IMR-90 (cell line): ENCODE results near the gene SLAMF9. TPM values are rescaled to one million over a fixed set of nuclear protein-coding genes. Genes with fewer than 3 reads are reported as not detected.

Experiments used
- ATAC-seq: fragments of 200-7000 bp; cut with Tn5 transposase; 2 replicates; pipeline ENCODE4 v1.9.1; 2020; ENCODE audit warnings: low read depth, mild to moderate bottlenecking, moderate library complexity
- BruUV-seq: library from RNA; stranded (reverse); fragments of 400-500 nt; replicated peaks from 2 replicates; lab custom pipeline; 2021; lab: Mats Ljungman, UMichigan
- CTCF ChIA-PET: fragments of 300-600 bp; formaldehyde crosslinking; extraction: SDS; loops from one replicate; lab custom pipeline; 2021; ENCODE audit warnings: antibody characterized with exemption; lab: Yijun Ruan, JAX
- POLR2A ChIA-PET: fragments of 300-600 bp; sonication (Branson Sonifier 250); formaldehyde crosslinking; loops from one replicate; lab custom pipeline; 2022; ENCODE audit warnings: antibody characterized with exemption; ENCODE audit not compliant: unreplicated experiment; lab: Charles Lee
- DNase-seq: peaks from one replicate; pipeline ENCODE4 v3.0.0; 2013
- H2AFZ ChIP-seq: replicated peaks from 2 replicates; pipeline ENCODE3; 2013; ENCODE audit warnings: low read length, mild to moderate bottlenecking; ENCODE audit not compliant: poor library complexity
- H2AK5ac ChIP-seq: 2 replicates; pipeline ENCODE4 v1.6.1; 2013; ENCODE audit warnings: low read depth, low read length, inconsistent platforms
- H2AK9ac ChIP-seq: replicated peaks from 2 replicates; pipeline ENCODE3; 2013; ENCODE audit warnings: mild to moderate bottlenecking, low read depth, low read length, moderate library complexity; ENCODE audit not compliant: poor library complexity
- H2BK120ac ChIP-seq: 2 replicates; pipeline ENCODE4 v1.6.1; 2013; ENCODE audit warnings: low read depth, low read length, inconsistent platforms
- H2BK15ac ChIP-seq: 3 replicates; pipeline ENCODE4 v1.6.1; 2013; ENCODE audit warnings: low read depth, low read length, inconsistent platforms
- H2BK20ac ChIP-seq: 2 replicates; pipeline ENCODE4 v1.6.1; 2013; ENCODE audit warnings: low read depth, mild to moderate bottlenecking, inconsistent platforms, low read length, moderate library complexity
- H2BK5ac ChIP-seq: 2 replicates; pipeline ENCODE4 v1.6.1; 2013; ENCODE audit warnings: mild to moderate bottlenecking, low read depth, low read length, inconsistent platforms; ENCODE audit not compliant: poor library complexity, severe bottlenecking
- H3K14ac ChIP-seq: replicated peaks from 2 replicates; pipeline ENCODE4 v1.6.1; 2013; ENCODE audit warnings: low read depth, low read length, inconsistent platforms
- H3K18ac ChIP-seq: 2 replicates; pipeline ENCODE4 v1.6.1; 2013; ENCODE audit warnings: low read depth, low read length, control low read depth
- H3K23ac ChIP-seq: 2 replicates; pipeline ENCODE4 v1.6.1; 2013; ENCODE audit warnings: low read depth, low read length, inconsistent platforms
- H3K27ac ChIP-seq: 2 replicates; pipeline ENCODE4 v1.5.1; 2013; ENCODE audit warnings: mild to moderate bottlenecking, control low read depth, low read length; ENCODE audit not compliant: insufficient read depth
- H3K27me3 ChIP-seq: 2 replicates; pipeline ENCODE4 v1.6.1; 2013; ENCODE audit warnings: low read length; ENCODE audit not compliant: control insufficient read depth, insufficient read depth
- H3K36me3 ChIP-seq: 2 replicates; pipeline ENCODE4 v1.6.1; 2013; ENCODE audit warnings: low read length, mixed read lengths; ENCODE audit not compliant: control insufficient read depth, insufficient read depth
- H3K4ac ChIP-seq: 2 replicates; pipeline ENCODE4 v1.6.1; 2013; ENCODE audit warnings: low read depth, low read length, inconsistent platforms
- H3K4me1 ChIP-seq: 2 replicates; pipeline ENCODE4 v1.6.1; 2013; ENCODE audit warnings: low read length, mixed read lengths; ENCODE audit not compliant: control insufficient read depth, insufficient read depth
- H3K4me2 ChIP-seq: 2 replicates; pipeline ENCODE4 v1.6.1; 2013; ENCODE audit warnings: low read depth, mild to moderate bottlenecking, control low read depth, low read length, moderate library complexity
- H3K4me3 ChIP-seq: 2 replicates; pipeline ENCODE4 v1.5.1; 2013; ENCODE audit warnings: low read depth, mild to moderate bottlenecking, control low read depth, low read length, moderate library complexity; ENCODE audit not compliant: insufficient read depth
- H3K56ac ChIP-seq: 2 replicates; pipeline ENCODE4 v1.6.1; 2013; ENCODE audit warnings: low read length, inconsistent platforms; ENCODE audit not compliant: insufficient read depth; ENCODE audit errors: extremely low read depth
- H3K79me1 ChIP-seq, 2 experiments: 2 replicates each; pipeline ENCODE4 v1.6.1; 2013; ENCODE audit warnings: low read length in 2 of 2, inconsistent platforms in 1 of 2, low read depth in 1 of 2
- H3K9ac ChIP-seq: 2 replicates; pipeline ENCODE4 v1.6.1; 2013; ENCODE audit warnings: low read depth, low read length, control low read depth
- H3K9me1 ChIP-seq: 2 replicates; pipeline ENCODE4 v1.6.1; 2013; ENCODE audit warnings: low read length, inconsistent platforms; ENCODE audit not compliant: insufficient read depth
- H3K9me3 ChIP-seq: 2 replicates; pipeline ENCODE4 v1.6.1; 2013; ENCODE audit warnings: low read length; ENCODE audit not compliant: control insufficient read depth, insufficient read depth
- H4K20me1 ChIP-seq: 2 replicates; pipeline ENCODE4 v1.6.1; 2013; ENCODE audit warnings: low read length, inconsistent platforms; ENCODE audit not compliant: insufficient read depth
- H4K5ac ChIP-seq: 2 replicates; pipeline ENCODE4 v1.6.1; 2013; ENCODE audit warnings: mild to moderate bottlenecking, low read depth, low read length, control low read depth
- H4K8ac ChIP-seq, 2 experiments: 2 replicates each; pipeline ENCODE4 v1.6.1; 2013; ENCODE audit warnings: low read depth in 2 of 2, low read length in 2 of 2, control low read depth in 1 of 2, inconsistent platforms in 1 of 2
- H4K91ac ChIP-seq: 2 replicates; pipeline ENCODE4 v1.6.1; 2013; ENCODE audit warnings: low read depth, low read length, inconsistent platforms; ENCODE audit not compliant: insufficient read depth
- CHD1 ChIP-seq: IDR thresholded peaks from 2 replicates; pipeline ENCODE4 v1.6.1; 2012; ENCODE audit warnings: low read depth, low read length, improper control_type of control experiment
- ELK1 ChIP-seq: fragments of 150-350 bp; IDR thresholded peaks from 2 replicates; pipeline ENCODE4 v1.6.1; 2016; ENCODE audit warnings: low read depth, mild to moderate bottlenecking, low read length, moderate library complexity, borderline replicate concordance
- FOS ChIP-seq: fragments of 150-350 bp; IDR thresholded peaks from 2 replicates; pipeline ENCODE4 v1.6.1; 2016; ENCODE audit warnings: low read depth, low read length
- MAZ ChIP-seq: IDR thresholded peaks from 2 replicates; pipeline ENCODE4 v1.6.1; 2012; ENCODE audit warnings: low read depth, mild to moderate bottlenecking, low read length, improper control_type of control experiment, moderate library complexity, borderline replicate concordance
- RAD21 ChIP-seq: IDR thresholded peaks from 2 replicates; pipeline ENCODE4 v1.6.1; 2012; ENCODE audit warnings: low read length, improper control_type of control experiment
- RFX5 ChIP-seq: IDR thresholded peaks from 2 replicates; pipeline ENCODE4 v1.8.0; 2012; ENCODE audit warnings: low read depth, mild to moderate bottlenecking, low read length, moderate library complexity
- SMC3 ChIP-seq: fragments of 150-350 bp; IDR thresholded peaks from 2 replicates; pipeline ENCODE4 v1.6.1; 2016; ENCODE audit warnings: low read depth, mild to moderate bottlenecking, antibody characterized with exemption, low read length, moderate library complexity
- WGBS, 2 experiments: methylation state at CpG; one replicate each; pipeline versions ENCODE4 v1.1.5 to v1.1.7; 2013; ENCODE audit warnings: missing lambda C conversion rate in 2 of 2; ENCODE audit not compliant: insufficient read length in 1 of 2; ENCODE audit errors: extremely low coverage in 2 of 2; 5-methylcytosine and 5-hydroxymethylcytosine counted together
- dilution Hi-C: fragments of 300-500 bp; cut with HindIII; formaldehyde crosslinking; loops from one replicate; pipeline ENCODE4 v1.14.3; 2018; ENCODE audit warnings: low sequenced_read_pairs; ENCODE audit not compliant: unreplicated experiment
- in situ Hi-C: fragments of 300-500 bp; cut with MboI; formaldehyde crosslinking; loops from 3 replicates; pipeline ENCODE4 v1.14.3; 2019; ENCODE audit warnings: low sequenced_read_pairs, inconsistent platforms, mixed read lengths
- intact Hi-C: fragments of 100-400 bp; cut with micrococcal nuclease; formaldehyde crosslinking; loops from 2 replicates; pipeline ENCODE4 v1.10.0; 2022
- polyA plus RNA-seq, 3 experiments: library from polyadenylated mRNA; depleted of rRNA; stranded (reverse); fragments of >200 nt; gene quantifications; 2 replicates each; pipeline ENCODE4 v1.2.3, GENCODE V29; 2012; ENCODE audit warnings: low replicate concordance in 1 of 3
- total RNA-seq: library from RNA; depleted of rRNA; stranded (reverse); fragments of >200 nt; gene quantifications from 2 replicates; pipeline ENCODE4 v1.2.3, GENCODE V29; 2012

Gene SLAMF9
- total and polyA plus RNA-seq, 2 of the 4 experiments (the other 2 are of a cell fraction) = 0.18 to 0.67 TPM

DNA sequence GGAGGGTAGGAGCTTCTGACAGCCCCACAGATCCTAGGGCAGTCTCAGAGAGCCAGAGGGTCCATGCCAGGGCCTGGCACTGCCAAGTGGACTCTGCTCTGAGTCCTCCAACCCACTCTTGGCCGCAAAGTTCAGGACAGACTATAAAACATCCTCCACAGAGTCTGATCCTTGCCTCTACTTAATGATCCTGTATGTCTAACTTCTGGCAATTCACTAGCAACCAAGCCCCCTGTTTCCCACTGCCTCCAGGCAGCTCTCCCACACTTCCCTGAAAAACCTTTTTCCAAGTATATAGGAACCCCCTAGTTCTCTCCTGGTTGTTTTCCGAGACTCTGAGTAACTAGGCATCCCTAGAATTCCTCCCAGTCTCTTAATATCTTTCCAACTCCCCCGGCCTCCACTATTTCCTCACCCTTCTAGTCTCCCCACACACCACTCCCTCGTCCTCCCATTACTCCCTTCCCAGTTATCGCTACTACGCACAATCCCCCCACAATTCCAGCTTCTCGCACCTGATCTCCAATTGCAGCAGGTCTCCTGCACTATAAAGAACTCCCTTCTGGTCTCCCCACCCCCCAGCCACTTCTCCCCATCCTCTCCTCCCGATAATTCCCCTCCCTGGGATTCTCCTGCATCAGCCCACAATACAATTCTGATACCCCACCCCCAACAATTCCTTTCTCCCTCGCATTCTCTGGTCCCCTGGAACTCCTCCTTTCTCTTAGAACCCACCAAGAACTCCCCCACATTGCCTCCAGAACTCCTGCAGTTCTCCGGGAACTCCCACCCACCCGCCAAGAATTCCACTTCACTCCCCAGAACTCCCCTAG lies 9.2 kb downstream of the SLAMF9 start:
- TF ChIP-seq SMC3 (no peak), MAZ (no peak), RAD21 (no peak), FOS (no peak), RFX5 (no peak), ELK1 (no peak), CHD1 (no peak)
- H3K27me3 ChIP-seq = peaks cover 68% of the 10 kb centered on the region
- H2AK9ac ChIP-seq = no peak overlapping the region
- ATAC-seq = no peak
- intact Hi-C loops (loop anchor here (2.0 to 10.0 kb wide), 2 partner anchors 62 to 430 kb away; no protein-coding TSS in a partner anchor), in situ Hi-C loops (no loop called here), dilution Hi-C loops (no loop called here)
- H3K4me2 ChIP-seq = peak overlapping the region; percentile 69; the same call in 1 of the 2 replicates
- H4K8ac ChIP-seq = no peak overlapping the region
- no peak overlapping the region for H3K9ac ChIP-seq
- no peak overlapping the region for H2AK5ac ChIP-seq
- BruUV-seq = no TSS peak
- no peak overlapping the region for H3K18ac ChIP-seq
- DNase-seq = no peak
- no peaks in the 10 kb centered on the region for H3K9me1 ChIP-seq
- H2BK120ac ChIP-seq = no peak overlapping the region
- H3K9me3 ChIP-seq = no peaks in the 10 kb centered on the region
- no peak overlapping the region for H3K27ac ChIP-seq
- H3K4me1 ChIP-seq = no peaks in the 10 kb centered on the region; the same call in 1 of the 2 replicates
- no peak overlapping the region for H2BK5ac ChIP-seq
- ChIA-PET CTCF (no interaction called here), POLR2A (no interaction called here)
- H3K23ac ChIP-seq = no peak overlapping the region
- H2AFZ ChIP-seq = no peak overlapping the region
- no peak overlapping the region for H4K5ac ChIP-seq
- H2BK20ac ChIP-seq = no peak overlapping the region
- peak overlapping the region; percentile 34; the same call in 1 of the 2 replicates for H3K4me3 ChIP-seq
- H4K20me1 ChIP-seq = no peaks in the 10 kb centered on the region
- H3K36me3 ChIP-seq = no peaks in the 10 kb centered on the region
- H3K56ac ChIP-seq = no peak overlapping the region
- H2BK15ac ChIP-seq = no peak overlapping the region
- H3K79me1 ChIP-seq = no peaks in the 10 kb centered on the region
- H4K91ac ChIP-seq = no peak overlapping the region
- H3K14ac ChIP-seq = no peak overlapping the region
- H3K4ac ChIP-seq = no peak overlapping the region
- 8% methylated on average over 9 of the region's 11 CpGs; no CpG with 5 or more reads in 1 of the 2 experiments for WGBS, 2 experiments
